ENCODE results near the gene F2R.
"Not testable (repeated sequence)": the region's sequence is repeated elsewhere in the genome, so short reads cannot be mapped to it uniquely, and the experiment has no call there.

F2R gene

DNA sequence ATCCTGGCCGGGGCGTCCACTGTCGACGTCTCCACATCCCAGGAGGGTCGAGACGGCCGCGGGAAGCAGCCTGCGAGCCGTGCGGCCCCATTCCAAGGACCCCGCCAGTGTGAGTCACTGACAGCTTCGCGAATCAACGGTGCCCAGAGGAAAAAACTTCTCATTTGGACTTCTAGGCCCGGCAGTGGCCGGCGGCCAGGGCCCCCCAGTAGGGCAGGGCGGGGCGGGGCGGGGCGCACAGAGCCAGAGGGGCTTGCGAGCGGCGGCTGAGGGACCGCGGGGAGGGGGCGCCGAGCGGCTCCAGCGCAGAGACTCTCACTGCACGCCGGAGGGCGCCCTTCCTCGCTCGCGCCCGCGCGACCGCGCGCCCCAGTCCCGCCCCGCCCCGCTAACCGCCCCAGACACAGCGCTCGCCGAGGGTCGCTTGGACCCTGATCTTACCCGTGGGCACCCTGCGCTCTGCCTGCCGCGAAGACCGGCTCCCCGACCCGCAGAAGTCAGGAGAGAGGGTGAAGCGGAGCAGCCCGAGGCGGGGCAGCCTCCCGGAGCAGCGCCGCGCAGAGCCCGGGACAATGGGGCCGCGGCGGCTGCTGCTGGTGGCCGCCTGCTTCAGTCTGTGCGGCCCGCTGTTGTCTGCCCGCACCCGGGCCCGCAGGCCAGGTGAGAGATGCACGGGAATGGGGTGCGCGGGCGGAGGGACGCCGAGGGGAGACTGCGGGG is at the start of gene F2R:
F2R (plus strand) TSS at position 391 of the 720 bp plus-strand sequence; CDS start at position 573, 182 bp downstream.
- Histone ChIP-seq H3K9ac (ENCODE audit: low read length in 2 of 2) (peak within 1 kb of the TSS; percentile 36 to 41), H3K4me3 (ENCODE audit: low read length in 2 of 2) (peak within 1 kb of the TSS; percentile 78 to 82), H3K27me3 (ENCODE audit: control insufficient read depth in 1 of 2, insufficient read depth in 2 of 2, low read length in 2 of 2) (peaks cover 15 to 38% of the 10 kb centered on the region in 2 donors), H3K27ac (ENCODE audit: low read length) (no peak within 1 kb of the TSS), H3K36me3 (ENCODE audit: control insufficient read depth in 2 of 2, insufficient read depth in 2 of 2, low read length in 2 of 2) (no peaks in the 10 kb centered on the region), H3K4me1 (ENCODE audit: control insufficient read depth, insufficient read depth, low read length) (peaks cover 9% of the 10 kb centered on the region), H3K9me3 (ENCODE audit: control insufficient read depth in 2 of 2, low read length in 2 of 2) (no peaks in the 10 kb centered on the region)

DNA sequence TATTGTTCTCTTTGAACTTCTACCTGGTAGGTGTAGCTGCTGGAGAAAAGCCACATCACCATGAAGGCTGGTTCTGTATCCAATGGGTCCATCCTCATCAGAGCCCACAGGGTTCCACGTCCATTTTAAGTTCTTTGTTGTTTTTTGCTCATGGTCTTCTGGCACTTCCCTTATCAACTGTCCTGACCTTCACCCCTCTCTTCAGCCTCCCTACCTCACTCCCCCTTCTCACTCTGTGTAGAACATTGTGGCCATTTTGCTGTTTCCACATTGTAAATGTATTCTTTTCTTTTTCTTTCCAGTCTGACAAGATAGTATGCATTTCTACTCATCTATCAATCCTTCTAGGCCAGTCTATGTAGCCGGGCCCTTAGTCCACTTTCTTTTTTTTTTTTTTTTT is 48.4 kb upstream of the F2R start:
- Histone ChIP-seq H3K27me3 (ENCODE audit: control insufficient read depth in 1 of 2, insufficient read depth in 2 of 2, low read length in 2 of 2) (no peaks in the 10 kb centered on the region), H3K9me3 (ENCODE audit: control insufficient read depth in 2 of 2, low read length in 2 of 2) (no peaks in the 10 kb centered on the region)

DNA sequence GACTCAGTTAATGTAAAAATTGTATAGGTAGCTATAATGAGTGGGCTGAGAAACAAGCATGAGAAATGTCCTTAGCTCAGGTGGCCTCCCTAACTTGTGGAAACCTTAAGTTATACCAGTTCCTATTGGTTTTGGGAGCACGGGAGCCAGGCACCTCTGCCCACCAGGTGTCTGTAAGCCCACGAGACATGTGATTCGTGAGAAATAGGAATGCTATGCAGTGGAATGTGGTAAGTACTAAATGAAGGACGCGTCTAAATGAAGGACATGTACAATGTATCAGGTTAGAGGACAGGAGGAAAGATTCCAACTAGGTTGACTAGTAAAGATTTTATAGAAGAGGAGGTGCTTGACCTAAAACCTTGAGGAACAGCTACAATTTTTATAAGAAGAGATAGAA is 46.7 kb upstream of the F2R start:
- H3K9me3 ChIP-seq (ENCODE audit: control insufficient read depth in 2 of 2, low read length in 2 of 2), result no peaks in the 10 kb centered on the region
- H3K4me1 ChIP-seq (ENCODE audit: control insufficient read depth, insufficient read depth, low read length), result no peaks in the 10 kb centered on the region
- H3K9ac ChIP-seq (ENCODE audit: low read length in 2 of 2), result no peak overlapping the region
- no peak overlapping the region for H3K27ac ChIP-seq (ENCODE audit: low read length)
- H3K27me3 ChIP-seq (ENCODE audit: control insufficient read depth in 1 of 2, insufficient read depth in 2 of 2, low read length in 2 of 2), result no peaks in the 10 kb centered on the region
- no peak overlapping the region for H3K4me3 ChIP-seq (ENCODE audit: low read length in 2 of 2)
- no peaks in the 10 kb centered on the region for H3K36me3 ChIP-seq (ENCODE audit: control insufficient read depth in 2 of 2, insufficient read depth in 2 of 2, low read length in 2 of 2)

More for the DNA sequence above, 48.4 kb upstream of the F2R start:
- H3K4me1 ChIP-seq (ENCODE audit: control insufficient read depth, insufficient read depth, low read length), result no peaks in the 10 kb centered on the region
- no peak overlapping the region for H3K9ac ChIP-seq (ENCODE audit: low read length in 2 of 2)
- H3K36me3 ChIP-seq (ENCODE audit: control insufficient read depth in 2 of 2, insufficient read depth in 2 of 2, low read length in 2 of 2), result no peaks in the 10 kb centered on the region
- H3K4me3 ChIP-seq (ENCODE audit: low read length in 2 of 2), result no peak overlapping the region
- no peak overlapping the region for H3K27ac ChIP-seq (ENCODE audit: low read length)

DNA sequence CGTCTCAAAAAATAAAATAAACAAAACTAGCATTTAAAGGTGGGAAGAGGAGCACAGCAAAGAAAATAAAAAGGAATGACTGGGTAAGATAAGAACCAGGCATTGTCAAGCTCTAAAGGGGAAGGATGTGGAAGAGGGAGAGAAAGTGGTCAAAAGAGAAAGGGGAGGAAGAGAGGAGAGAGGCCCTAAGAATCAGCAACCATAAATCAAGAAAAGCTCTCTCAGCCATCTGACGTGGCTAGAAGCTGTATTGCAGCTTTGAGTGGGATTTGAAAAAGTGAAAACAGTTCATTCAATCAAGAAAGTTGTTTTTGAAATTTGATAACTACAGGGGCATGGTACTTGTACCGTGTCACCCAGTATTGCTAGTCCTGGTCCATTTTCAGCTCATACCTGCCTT is 45.4 kb upstream of the F2R start:
- Histone ChIP-seq H3K27me3 (ENCODE audit: control insufficient read depth in 1 of 2, insufficient read depth in 2 of 2, low read length in 2 of 2) (no peaks in the 10 kb centered on the region), H3K36me3 (ENCODE audit: control insufficient read depth in 2 of 2, insufficient read depth in 2 of 2, low read length in 2 of 2) (no peaks in the 10 kb centered on the region), H3K27ac (ENCODE audit: low read length) (no peak overlapping the region), H3K9ac (ENCODE audit: low read length in 2 of 2) (no peak overlapping the region), H3K9me3 (ENCODE audit: control insufficient read depth in 2 of 2, low read length in 2 of 2) (no peaks in the 10 kb centered on the region), H3K4me3 (ENCODE audit: low read length in 2 of 2) (no peak overlapping the region), H3K4me1 (ENCODE audit: control insufficient read depth, insufficient read depth, low read length) (no peaks in the 10 kb centered on the region)

DNA sequence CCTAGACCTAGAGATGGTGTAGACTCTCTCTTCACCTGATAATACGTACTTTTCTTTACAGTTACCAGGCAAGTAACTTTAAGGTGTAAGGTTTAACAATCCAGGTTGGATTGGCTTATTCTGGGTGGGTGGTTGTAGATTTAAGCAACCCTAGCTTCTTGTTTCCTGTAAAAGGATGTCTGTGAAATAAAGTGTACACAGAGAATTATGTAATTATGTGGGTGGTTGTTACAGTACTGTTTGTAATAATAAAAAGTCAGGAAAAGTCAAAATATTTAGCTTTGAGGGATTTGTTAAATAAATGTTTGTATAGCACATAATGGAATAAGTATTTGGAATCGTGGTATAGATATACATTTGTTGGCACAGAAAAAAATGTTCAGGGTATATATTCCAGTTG is 43.7 kb upstream of the F2R start:
- no peak overlapping the region for H3K4me3 ChIP-seq (ENCODE audit: low read length in 2 of 2)
- no peaks in the 10 kb centered on the region for H3K27me3 ChIP-seq (ENCODE audit: control insufficient read depth in 1 of 2, insufficient read depth in 2 of 2, low read length in 2 of 2)
- H3K9ac ChIP-seq (ENCODE audit: low read length in 2 of 2), result no peak overlapping the region
- H3K36me3 ChIP-seq (ENCODE audit: control insufficient read depth in 2 of 2, insufficient read depth in 2 of 2, low read length in 2 of 2), result no peaks in the 10 kb centered on the region
- H3K27ac ChIP-seq (ENCODE audit: low read length), result no peak overlapping the region
- H3K9me3 ChIP-seq (ENCODE audit: control insufficient read depth in 2 of 2, low read length in 2 of 2), result no peaks in the 10 kb centered on the region
- H3K4me1 ChIP-seq (ENCODE audit: control insufficient read depth, insufficient read depth, low read length), result no peaks in the 10 kb centered on the region

DNA sequence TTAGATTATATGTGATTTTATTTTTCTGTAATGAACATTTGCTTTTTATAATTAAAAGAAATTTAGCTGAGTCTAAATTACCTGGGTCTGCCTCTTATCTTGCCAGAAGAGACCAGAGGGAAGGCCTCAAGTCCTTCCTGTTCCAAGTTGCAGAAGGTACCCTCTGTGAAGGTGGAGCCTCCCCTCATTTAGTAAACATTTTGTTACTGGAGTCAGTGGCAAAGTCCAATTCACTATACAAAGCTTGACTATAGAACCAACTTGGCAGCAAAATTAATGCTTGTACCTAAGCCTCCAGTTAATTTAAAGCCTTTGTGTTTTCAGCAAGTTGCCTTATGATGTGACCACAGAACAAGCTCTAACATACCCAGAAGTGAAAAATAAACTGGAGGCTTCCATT is 42.8 kb upstream of the F2R start:
- Histone ChIP-seq H3K36me3 (ENCODE audit: control insufficient read depth in 2 of 2, insufficient read depth in 2 of 2, low read length in 2 of 2) (no peaks in the 10 kb centered on the region), H3K27ac (ENCODE audit: low read length) (no peak overlapping the region), H3K27me3 (ENCODE audit: control insufficient read depth in 1 of 2, insufficient read depth in 2 of 2, low read length in 2 of 2) (no peaks in the 10 kb centered on the region), H3K4me3 (ENCODE audit: low read length in 2 of 2) (no peak overlapping the region), H3K9ac (ENCODE audit: low read length in 2 of 2) (no peak overlapping the region), H3K9me3 (ENCODE audit: control insufficient read depth in 2 of 2, low read length in 2 of 2) (no peaks in the 10 kb centered on the region), H3K4me1 (ENCODE audit: control insufficient read depth, insufficient read depth, low read length) (no peaks in the 10 kb centered on the region)

DNA sequence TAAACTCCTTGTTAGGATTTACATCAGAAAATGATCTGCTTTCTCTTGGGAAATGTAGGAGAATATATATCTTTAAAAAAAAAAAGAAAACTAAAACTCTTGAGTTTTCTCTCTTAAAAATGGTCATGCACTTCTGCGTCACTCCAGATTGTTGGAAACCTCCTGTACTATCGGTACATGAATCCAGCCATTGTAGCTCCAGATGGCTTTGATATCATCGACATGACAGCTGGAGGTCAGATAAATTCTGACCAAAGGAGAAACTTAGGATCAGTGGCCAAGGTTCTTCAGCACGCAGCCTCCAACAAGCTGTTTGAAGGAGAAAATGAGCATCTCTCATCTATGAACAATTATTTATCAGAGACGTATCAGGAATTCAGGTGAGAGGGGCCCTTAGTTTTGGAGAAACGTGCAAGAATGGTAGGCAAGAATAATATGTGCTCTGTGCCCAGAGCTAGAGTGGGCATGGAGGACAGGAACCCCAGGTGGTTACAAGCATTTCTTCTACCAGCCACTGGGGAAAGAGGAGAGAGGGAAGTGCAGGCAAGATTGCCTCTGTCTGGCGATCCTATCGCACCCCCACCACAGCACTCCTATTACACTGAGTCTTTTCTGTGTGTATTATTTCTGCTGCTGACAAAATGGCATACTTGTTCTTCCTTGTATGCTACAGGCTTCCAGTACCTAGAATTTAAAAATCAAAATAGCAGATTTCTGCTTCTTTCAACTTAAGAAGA is 41.4 kb upstream of the F2R start:
- Histone ChIP-seq H3K27ac (ENCODE audit: low read length) (no peak overlapping the region), H3K9ac (ENCODE audit: low read length in 2 of 2) (no peak overlapping the region), H3K9me3 (ENCODE audit: control insufficient read depth in 2 of 2, low read length in 2 of 2) (no peaks in the 10 kb centered on the region), H3K4me3 (ENCODE audit: low read length in 2 of 2) (no peak overlapping the region), H3K4me1 (ENCODE audit: control insufficient read depth, insufficient read depth, low read length) (no peaks in the 10 kb centered on the region), H3K27me3 (ENCODE audit: control insufficient read depth in 1 of 2, insufficient read depth in 2 of 2, low read length in 2 of 2) (no peaks in the 10 kb centered on the region), H3K36me3 (ENCODE audit: control insufficient read depth in 2 of 2, insufficient read depth in 2 of 2, low read length in 2 of 2) (no peaks in the 10 kb centered on the region)

DNA sequence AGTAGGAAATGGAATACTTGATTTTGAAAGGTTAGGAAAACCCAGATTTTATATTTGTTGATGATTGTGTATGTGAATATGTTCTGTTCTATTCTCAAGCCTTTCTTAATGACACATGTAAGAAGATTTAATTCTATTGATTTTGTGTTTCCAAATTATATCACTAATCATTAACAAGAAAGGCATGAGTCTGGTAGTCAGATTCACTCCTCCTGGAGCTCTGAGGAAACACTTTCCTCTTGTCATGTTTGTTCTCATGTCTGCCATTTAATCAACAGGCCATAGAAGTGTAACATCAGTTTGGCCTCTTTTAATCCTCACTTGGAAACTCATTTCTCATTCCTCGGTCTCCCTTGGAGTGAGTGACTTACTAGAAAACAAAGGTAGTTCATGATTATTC is 40.6 kb upstream of the F2R start:
- H3K9me3 ChIP-seq (ENCODE audit: control insufficient read depth in 2 of 2, low read length in 2 of 2), result no peaks in the 10 kb centered on the region
- H3K27me3 ChIP-seq (ENCODE audit: control insufficient read depth in 1 of 2, insufficient read depth in 2 of 2, low read length in 2 of 2), result no peaks in the 10 kb centered on the region
- H3K9ac ChIP-seq (ENCODE audit: low read length in 2 of 2), result no peak overlapping the region
- no peak overlapping the region for H3K27ac ChIP-seq (ENCODE audit: low read length)
- H3K4me1 ChIP-seq (ENCODE audit: control insufficient read depth, insufficient read depth, low read length), result no peaks in the 10 kb centered on the region
- H3K4me3 ChIP-seq (ENCODE audit: low read length in 2 of 2), result no peak overlapping the region
- no peaks in the 10 kb centered on the region for H3K36me3 ChIP-seq (ENCODE audit: control insufficient read depth in 2 of 2, insufficient read depth in 2 of 2, low read length in 2 of 2)

DNA sequence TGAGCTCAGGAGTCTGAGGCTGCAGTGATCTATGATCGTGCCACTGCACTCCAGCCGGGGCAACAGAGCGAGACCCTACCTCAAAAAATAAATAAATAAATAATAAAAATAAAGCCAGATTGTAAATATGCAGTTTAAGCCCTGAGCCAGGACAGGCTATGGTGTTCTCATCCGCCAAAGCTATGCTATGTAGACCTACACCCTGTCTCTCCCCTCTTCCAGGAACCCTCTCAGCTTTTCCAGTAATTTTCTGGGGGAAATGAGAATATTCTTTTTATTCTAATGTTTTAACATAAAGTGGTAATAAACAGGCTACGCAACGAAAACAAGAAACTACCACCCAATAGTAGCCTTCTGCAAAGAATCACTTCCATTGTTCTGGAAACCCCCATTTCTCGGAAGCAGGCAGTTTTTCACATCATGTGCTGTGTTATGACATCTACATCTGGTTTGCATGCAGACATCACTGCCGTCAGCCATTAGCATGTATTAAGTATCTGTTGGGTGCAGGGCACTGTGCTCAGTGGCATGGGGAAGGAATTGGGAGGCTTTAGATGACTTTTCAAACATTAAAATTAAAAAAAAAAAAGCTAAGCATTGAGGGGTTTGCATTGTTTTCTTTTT is 38.0 kb upstream of the F2R start:
- H3K36me3 ChIP-seq (ENCODE audit: control insufficient read depth in 2 of 2, insufficient read depth in 2 of 2, low read length in 2 of 2), result no peaks in the 10 kb centered on the region
- H3K4me3 ChIP-seq (ENCODE audit: low read length in 2 of 2), result no peak overlapping the region
- H3K27me3 ChIP-seq (ENCODE audit: control insufficient read depth in 1 of 2, insufficient read depth in 2 of 2, low read length in 2 of 2), result no peaks in the 10 kb centered on the region
- no peak overlapping the region for H3K27ac ChIP-seq (ENCODE audit: low read length)
- no peak overlapping the region for H3K9ac ChIP-seq (ENCODE audit: low read length in 2 of 2)
- H3K9me3 ChIP-seq (ENCODE audit: control insufficient read depth in 2 of 2, low read length in 2 of 2), result no peaks in the 10 kb centered on the region
- H3K4me1 ChIP-seq (ENCODE audit: control insufficient read depth, insufficient read depth, low read length), result no peaks in the 10 kb centered on the region

DNA sequence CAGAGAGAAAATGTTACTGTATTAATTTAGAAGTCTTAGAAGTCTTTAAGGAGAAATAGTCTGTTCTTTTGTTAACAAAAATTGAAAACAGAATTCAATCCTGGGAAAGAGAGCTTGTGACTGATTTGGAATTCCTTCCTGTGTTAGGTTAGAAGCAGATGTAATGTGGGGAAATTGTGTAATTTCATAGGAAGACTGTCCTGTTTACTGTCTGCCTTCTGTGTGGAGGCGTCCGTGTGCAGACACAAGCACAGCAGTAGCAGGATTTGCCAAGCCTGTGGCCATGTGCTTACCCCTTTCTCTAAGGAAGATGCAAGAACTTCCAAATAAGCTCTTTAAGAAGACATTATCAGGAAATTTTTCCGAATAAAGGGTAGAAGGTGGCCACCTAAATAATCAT is 36.7 kb upstream of the F2R start:
- Histone ChIP-seq H3K9me3 (ENCODE audit: control insufficient read depth in 2 of 2, low read length in 2 of 2) (no peaks in the 10 kb centered on the region), H3K9ac (ENCODE audit: low read length in 2 of 2) (no peak overlapping the region), H3K4me3 (ENCODE audit: low read length in 2 of 2) (no peak overlapping the region), H3K27me3 (ENCODE audit: control insufficient read depth in 1 of 2, insufficient read depth in 2 of 2, low read length in 2 of 2) (no peaks in the 10 kb centered on the region), H3K27ac (ENCODE audit: low read length) (no peak overlapping the region), H3K4me1 (ENCODE audit: control insufficient read depth, insufficient read depth, low read length) (no peaks in the 10 kb centered on the region), H3K36me3 (ENCODE audit: control insufficient read depth in 2 of 2, insufficient read depth in 2 of 2, low read length in 2 of 2) (no peaks in the 10 kb centered on the region)

DNA sequence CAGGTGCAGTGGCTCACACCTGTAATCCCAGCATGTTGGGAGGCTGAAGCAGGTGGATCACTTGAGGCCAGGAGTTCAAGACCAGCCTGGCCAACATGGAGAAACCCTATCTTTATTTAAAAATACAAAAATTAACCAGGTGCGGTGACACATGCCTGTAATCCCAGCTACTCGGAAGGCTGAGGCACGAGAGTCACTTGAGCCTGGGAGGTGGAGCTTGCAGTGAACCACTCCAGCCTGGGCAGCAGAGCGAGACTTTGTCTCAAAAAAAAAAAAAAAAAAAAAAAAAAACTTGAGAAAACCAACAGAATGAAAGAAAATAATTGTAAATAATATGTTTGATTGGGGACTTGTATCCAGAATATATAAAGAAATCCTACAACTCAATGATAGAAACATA is 35.1 kb upstream of the F2R start:
- H3K9me3 ChIP-seq (ENCODE audit: control insufficient read depth in 2 of 2, low read length in 2 of 2); H3K27me3 ChIP-seq (ENCODE audit: control insufficient read depth in 1 of 2, insufficient read depth in 2 of 2, low read length in 2 of 2); H3K4me3 ChIP-seq (ENCODE audit: low read length in 2 of 2); H3K4me1 ChIP-seq (ENCODE audit: control insufficient read depth, insufficient read depth, low read length); H3K27ac ChIP-seq (ENCODE audit: low read length); H3K36me3 ChIP-seq (ENCODE audit: control insufficient read depth in 2 of 2, insufficient read depth in 2 of 2, low read length in 2 of 2); H3K9ac ChIP-seq (ENCODE audit: low read length in 2 of 2): not testable (repeated sequence)

Data from stomach smooth muscle (tissue), 2 donors.